Activated CD4-positive, CD25-positive, alpha-beta regulatory T cell treated with anti-CD3 and anti-CD28 coated beads, Interleukin-2, amount 50 U/mL, for 16 hours (primary cell): ENCODE results near the gene SRSF5.
"Not testable (repeated sequence)": the region's sequence is repeated elsewhere in the genome, so short reads cannot be mapped to it uniquely, and the experiment has no call there.

ENCODE experiments used
- DNase-seq: peaks from one replicate; pipeline ENCODE4 v3.0.0-alpha.2; 2020; ENCODE audit warnings: low read depth, low spot score

The SRSF5 gene

DNA sequence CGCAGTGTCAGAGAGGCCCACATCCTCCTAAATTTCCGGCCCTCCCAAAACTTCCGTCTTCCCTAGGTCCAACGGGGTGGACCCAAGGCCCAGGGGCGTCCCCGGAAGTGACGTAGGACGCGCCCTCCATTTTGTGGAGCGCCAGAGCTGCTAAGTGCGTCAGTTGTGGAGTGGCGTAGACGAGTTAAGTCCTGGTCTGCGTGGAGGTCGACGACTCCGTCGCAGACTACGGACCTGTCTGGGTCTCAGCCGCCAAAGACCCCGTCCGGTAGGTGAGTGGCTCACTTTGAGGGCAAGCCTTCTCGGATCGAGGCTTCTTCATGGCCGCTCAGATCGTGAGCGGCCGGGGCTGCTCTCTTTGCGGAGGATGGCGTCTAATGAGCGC, at the start of gene SRSF5:
Gene SRSF5 (plus strand): TSS at position 159 of the 385 bp plus-strand sequence. CDS start 1,015 bp downstream, outside the sequence.
- DNase-seq: peak; percentile 91

DNA sequence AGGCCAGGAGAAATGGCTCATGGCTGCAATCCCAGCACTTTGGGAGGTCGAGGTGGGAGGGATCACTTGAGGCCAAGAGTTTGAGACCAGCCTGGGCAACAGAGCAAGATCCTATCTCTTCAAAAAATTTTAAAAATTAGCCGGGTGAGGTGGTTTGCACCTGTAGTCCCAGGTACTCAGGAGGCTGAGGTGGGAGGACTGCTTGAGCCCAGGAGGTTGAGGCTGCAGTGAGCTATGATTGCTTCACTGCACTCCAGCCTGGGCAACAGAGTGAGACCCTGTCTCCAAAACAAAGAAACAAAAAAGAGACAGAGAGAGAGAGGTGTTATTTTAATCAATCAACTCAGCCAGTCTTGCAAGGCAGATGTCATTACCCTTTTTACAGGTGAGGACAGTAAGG, 48.3 kb upstream of the SRSF5 start:
- DNase-seq: not testable (repeated sequence)

DNA sequence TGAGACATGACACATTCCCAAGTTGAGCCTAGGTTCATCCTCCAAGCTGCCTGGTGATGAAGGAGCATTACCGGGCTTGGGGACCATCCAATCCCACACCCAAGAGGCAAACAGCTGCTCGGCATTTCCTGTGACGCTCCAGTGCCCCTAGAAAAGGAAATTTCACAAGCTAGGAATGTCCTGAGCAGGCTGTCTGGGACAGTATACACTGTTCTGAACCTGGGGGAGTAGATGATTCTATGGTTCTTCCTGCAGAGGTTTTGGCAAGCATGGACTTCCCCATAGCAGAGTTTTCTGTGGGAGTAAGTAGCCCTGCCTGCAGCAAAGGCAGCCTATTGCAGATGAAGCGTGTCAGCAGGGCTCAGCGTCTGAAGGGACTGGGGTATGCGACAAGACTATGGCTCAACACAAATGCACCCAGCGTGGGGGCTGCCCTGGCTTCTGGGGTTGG, 47.4 kb upstream of the SRSF5 start:
- DNase-seq: no peak

DNA sequence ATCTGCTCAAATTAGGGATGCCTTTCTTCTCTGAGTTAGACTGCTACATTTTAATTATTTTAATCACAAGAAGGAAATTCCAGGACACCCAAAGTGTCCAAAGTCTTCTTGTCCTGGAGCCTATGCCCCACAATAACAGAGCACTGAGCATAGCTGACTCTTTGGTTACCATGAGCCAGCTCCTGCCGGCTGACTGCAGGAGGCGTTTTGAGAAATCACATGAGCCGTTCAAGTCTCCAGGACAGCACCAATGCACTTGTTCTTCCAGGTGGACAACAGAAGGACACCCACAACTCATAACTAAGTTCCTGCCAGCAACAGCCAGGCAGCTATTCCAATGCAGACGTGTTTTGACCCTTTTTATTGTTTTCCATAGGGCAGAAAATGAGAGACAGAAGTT, 46.0 kb upstream of the SRSF5 start:
- DNase-seq: no peak

DNA sequence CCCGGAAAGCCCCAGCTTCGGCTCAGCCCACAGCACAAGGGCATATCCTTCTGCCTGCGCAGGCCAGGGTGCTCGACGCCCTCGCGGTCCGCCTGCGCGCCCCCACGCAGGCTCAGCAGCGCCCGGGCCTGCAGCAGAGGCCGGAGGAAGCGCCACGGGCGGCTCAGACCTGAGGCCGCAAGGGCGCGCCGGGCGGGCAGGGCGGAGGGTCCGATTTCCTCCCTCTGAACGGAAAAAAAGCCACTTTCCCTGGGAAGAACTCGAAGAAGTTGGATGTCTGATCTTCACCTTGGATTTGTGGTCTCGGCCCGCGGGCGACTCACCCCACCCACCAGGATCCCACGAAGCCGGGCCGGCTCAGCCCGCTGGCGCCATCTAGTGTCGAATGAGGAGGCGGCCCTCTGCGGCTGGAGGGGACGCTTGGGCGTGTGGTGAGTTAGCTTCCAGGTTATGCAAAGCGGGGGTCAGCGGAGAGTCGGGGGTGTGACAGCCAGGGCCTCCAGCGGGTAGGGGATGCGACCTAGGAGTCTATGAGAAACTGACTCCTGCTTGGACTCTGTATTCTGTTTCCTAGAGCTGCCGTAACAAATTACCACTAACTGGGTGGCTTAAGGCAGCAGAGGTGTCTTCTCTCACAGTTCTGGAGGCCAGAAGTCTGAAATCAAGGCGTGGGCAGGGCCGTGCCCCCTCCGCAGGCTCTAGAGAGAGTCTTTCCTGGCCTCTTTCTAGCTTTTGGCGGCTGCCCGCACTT, 40.0 kb upstream of the SRSF5 start:
- peak; percentile 66 for DNase-seq

- DNase-seq: no peak
Measured at GRCh38 chr14:69727860-69728259, 39.1 kb upstream of the SRSF5 start.

DNA sequence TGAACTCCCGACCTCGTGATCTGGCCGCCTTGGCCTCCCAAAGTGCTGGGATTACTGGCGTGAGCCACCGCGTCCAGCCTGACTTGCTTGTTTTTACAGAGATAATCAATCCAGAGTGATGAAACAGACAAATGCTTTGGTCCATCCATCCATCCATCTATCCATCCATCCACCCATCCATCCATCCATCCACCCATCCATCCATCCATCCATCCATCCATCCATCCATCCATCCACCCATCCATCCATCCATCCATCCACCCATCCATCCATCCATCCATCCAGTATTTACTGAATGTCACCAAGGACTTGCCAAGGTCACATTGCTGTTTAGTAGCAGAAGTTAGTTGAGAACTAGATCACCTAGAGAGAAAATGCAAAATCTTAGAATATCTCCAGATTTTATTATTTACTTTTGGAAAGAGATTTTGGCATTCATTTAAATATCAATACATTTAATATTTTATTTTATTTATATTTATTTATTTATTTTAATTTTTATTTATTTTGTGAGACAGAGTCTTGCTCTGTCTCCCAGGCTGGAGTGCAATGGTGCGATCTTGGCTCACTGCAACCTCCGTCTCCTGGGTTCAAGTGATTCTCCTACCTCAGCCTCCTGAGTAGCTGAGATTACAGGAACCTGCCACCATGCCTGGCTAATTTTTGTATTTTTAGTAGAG, 34.9 kb upstream of the SRSF5 start:
- not testable (repeated sequence) for DNase-seq

- DNase-seq: not testable (repeated sequence)
Measured at GRCh38 chr14:69736405-69736804, 30.5 kb upstream of the SRSF5 start.

DNA sequence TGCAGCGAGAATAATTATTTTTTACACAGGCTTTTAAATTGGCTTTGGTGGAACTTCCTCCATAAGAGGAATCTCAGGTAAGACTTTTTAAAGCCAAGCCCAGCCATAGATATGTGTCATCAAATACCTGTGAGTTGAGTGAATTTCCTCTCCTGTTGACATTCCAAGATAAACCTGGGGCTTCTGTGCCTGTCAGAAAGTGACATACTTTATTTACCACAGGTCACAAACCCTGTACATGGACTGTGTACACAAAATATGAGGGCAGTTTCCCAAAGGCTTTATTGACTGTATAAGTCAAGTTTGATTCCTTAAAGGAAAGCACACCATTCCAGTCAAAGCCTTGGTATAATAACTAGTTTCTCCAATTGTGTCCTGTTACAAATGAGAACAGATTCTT, 25.9 kb upstream of the SRSF5 start:
- no peak for DNase-seq

DNA sequence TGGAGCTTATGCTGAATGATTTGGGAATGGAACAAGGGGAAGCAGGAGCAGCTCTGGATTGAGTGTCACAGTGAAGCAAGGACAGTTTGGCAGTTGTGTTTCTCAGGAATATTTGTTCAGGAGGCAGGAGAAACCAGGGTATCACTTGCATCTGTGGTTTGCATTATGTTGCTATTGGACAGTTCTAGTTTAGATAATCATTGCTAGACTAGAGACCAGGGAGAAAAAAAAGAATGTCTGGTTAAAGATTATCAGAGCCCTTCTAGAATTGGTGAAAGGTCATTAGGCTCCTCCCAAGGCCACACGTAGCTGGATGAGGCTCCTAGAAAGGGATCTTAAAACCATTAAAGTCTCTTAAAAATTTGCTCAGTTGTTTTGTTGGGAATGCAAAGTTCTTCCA, 17.0 kb upstream of the SRSF5 start:
- DNase-seq: no peak

DNA sequence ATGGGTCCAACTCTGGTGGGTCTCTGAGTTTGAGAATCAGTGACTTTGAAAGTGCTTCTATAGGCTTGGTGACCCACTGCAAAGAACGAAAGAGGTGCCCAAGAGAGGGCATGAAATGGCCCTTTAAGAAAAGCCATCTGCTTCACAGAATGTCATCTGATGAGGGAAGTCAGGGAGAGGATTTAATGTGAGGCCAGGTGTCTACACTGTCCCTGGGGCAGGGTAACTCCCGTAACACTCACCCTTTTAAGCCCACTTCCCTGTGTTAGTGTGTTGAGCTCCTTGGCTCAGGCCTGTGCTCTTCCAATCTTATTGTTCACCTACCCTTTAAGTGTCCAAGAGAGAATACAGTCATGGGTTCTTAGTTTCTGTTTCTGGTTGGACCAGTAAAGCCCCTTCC, 16.4 kb upstream of the SRSF5 start:
- no peak for DNase-seq

DNA sequence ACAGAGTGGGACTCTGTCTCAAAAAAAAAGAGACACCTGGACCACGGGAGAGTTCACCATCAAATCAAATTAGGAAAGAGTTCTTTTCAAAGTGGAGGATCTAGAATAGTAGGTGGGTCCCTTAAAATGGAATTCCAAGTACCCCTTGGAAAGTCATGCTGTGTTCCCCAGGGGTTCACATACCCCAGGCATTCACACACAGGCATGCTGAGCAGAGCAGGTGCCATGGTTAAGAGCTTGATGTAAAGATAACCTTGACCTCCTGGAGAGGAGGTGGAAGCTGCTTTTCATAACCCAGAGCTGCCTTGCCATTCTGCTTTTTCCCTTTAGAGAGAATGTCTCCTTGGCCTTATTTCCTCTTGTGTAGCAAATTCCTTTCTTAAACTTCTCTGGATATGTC, 14.2 kb upstream of the SRSF5 start:
- DNase-seq: no peak

DNA sequence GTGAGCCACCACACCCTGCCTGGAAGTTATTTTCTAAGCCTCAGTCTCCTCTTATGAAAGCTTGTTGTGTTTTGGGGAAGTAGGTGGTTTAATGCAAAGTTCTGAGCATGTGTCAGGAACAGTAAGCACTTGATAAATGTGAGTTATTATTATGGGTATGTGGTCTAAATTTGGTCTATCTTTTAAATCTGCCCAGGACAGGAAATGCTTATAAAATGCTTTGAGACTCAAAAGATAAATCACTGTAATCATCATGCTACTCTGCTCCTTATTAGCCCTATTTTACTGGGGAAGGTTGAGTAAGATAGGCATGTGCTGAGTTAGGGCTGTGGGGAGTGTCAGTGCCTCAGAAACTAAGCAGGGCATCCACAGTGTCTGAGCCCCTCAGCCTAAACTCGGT, 13.1 kb upstream of the SRSF5 start:
- no peak for DNase-seq

DNA sequence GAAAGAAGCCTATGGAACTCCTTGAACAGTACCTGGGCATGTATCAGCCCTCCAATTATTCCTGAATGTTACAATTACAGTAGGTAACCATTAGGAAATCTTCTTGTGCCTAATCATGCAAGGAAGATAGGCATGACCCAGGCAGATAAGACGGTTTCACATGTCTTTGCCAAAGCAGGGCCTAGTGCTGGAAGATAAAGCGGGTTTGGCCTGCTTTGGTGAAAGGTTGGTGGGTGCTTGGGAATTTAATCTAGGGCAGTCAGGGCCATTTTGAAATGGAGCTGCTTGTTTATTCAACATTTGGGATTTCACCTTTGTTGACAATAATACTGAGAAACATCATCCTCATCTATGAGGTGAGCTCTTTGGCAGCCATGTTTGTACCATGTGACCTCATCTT, 12.5 kb upstream of the SRSF5 start:
- no peak for DNase-seq

- no peak for DNase-seq
Measured at GRCh38 chr14:69755296-69755695, 11.6 kb upstream of the SRSF5 start.

- DNase-seq: no peak
Measured at GRCh38 chr14:69755784-69756183, 11.2 kb upstream of the SRSF5 start.

- DNase-seq: no peak
Measured at GRCh38 chr14:69756298-69756697, 10.6 kb upstream of the SRSF5 start.

DNA sequence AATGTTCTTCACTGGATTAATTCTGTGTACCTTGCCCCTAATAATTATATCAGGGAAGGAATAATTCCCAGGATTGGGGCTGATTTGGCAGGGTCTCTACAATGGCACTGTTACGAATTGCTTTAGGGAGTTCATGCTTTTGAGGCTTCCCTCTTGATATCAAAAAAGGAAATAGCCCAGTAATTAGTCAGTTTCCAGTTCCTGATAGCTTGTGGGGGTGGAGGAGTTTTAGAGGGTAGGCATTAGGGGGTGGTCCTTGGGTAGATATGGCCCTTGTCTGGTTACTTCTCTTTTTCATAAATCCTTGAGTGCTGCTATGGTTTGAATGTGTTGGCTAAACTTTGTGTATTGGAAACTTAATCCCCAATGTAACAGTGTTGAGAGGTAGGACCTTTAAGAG, 6.1 kb upstream of the SRSF5 start:
- DNase-seq: no peak

DNA sequence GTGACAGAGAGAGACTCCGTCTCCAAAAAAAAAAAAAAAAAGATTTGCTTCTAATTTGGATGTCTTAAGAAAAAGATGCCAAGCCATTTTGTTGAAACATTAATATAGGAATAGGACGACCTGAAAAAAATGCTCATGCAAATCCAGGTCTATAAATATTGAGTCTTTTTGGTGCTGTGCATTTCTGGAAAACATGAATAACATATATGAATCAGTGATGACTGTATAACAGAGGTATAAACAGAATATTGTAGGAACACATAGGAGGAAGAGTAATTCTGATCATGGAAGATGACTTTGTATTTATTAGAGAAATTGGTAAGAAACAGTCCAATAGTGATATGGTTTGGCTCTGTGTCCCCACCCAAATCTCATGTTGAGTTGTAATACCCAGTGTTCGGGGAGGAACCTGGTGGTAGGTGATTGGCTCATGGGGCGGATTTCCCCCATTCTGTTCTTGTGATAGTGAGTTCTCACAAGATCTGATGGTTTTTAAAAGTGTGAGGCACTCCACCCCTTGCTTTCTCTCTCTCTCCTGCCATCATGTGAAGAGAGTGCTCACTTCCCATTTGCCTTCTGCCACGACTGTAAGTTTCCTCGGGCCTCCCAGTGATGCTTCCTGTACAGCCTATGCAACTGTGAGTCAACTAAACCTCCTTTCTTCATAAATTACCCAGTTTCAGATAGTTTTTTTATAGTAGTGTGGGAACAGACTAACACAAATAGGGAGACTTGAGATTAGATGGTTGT, 3.0 kb upstream of the SRSF5 start:
- DNase-seq: no peak

GRCh38 chr14:69767369-69767999, 542 bp downstream of the SRSF5 start:
- peak; percentile 80 for DNase-seq

DNA sequence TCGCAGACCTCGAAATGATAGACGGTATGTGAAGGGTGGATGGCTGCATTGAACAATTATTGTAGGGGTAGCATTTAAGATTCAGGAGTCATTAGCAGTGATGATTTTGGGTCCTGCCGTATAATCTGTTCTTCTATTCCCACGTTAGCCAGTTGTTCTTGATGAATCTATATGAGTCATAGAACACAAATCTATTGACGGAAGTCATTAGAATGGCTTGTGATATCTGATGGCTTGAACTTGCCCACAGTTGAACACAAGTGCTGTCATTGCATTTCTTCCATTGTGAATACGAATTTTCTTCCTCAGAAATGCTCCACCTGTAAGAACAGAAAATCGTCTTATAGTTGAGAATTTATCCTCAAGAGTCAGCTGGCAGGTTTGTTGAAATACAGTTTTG, 1.9 kb downstream of the SRSF5 start:
- no peak for DNase-seq

- DNase-seq: no peak
Measured at GRCh38 chr14:69769623-69770022, 2.7 kb downstream of the SRSF5 start.
